Jurkat, Clone E6-1 (cell line): ENCODE data around the gene CST7.
"Not testable (repeated sequence)": the region's sequence is repeated elsewhere in the genome, so short reads cannot be mapped to it uniquely, and the experiment has no call there.

Experiments used
- DNase-seq: peaks from one replicate; pipeline ENCODE4 v3.0.0-alpha.2; 2011; ENCODE audit warnings: low read depth, low spot score
- H3K4me3 ChIP-seq: 2 replicates; pipeline ENCODE4 v1.5.1; 2011; ENCODE audit warnings: mild to moderate bottlenecking, low read length, control low read depth, moderate library complexity

Gene CST7

DNA sequence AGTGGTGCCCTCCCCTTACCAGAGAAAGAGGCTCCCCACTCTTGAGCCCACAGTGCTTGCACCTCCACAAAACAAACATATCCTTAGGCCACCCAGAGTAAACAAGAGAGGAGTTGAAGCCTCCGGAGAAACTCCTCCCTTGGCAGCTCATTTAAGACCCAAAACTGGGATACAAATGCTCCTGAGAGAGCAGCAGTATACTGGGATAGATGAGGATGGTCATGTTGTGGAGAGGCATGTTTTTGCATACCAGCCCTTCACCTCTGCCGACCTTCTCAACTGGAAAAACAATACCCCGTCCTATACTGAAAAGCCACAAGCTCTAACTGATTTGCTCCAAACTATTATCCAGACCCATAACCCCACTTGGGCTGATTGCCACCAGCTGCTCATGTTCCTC lies 28.4 kb upstream of the CST7 start:
- DNase-seq, H3K4me3 ChIP-seq: not testable (repeated sequence)

GRCh38 chr20:24929259-24929658 lies 19.8 kb upstream of the CST7 start:
- DNase-seq, H3K4me3 ChIP-seq: not testable (repeated sequence)

GRCh38 chr20:24929867-24930723 lies 19.0 kb upstream of the CST7 start:
- not testable (repeated sequence) for DNase-seq, H3K4me3 ChIP-seq

GRCh38 chr20:24930724-24931688 lies 18.1 kb upstream of the CST7 start:
- not testable (repeated sequence) for DNase-seq, H3K4me3 ChIP-seq

GRCh38 chr20:24931893-24932292 lies 17.2 kb upstream of the CST7 start:
- not testable (repeated sequence) for H3K4me3 ChIP-seq, DNase-seq

- no peak overlapping the region for H3K4me3 ChIP-seq
- DNase-seq = no peak
Observed at GRCh38 chr20:24933266-24933908, 15.7 kb upstream of the CST7 start.

GRCh38 chr20:24934101-24934661 lies 14.9 kb upstream of the CST7 start:
- H3K4me3 ChIP-seq = no peak overlapping the region
- peak; percentile 68 for DNase-seq

DNA sequence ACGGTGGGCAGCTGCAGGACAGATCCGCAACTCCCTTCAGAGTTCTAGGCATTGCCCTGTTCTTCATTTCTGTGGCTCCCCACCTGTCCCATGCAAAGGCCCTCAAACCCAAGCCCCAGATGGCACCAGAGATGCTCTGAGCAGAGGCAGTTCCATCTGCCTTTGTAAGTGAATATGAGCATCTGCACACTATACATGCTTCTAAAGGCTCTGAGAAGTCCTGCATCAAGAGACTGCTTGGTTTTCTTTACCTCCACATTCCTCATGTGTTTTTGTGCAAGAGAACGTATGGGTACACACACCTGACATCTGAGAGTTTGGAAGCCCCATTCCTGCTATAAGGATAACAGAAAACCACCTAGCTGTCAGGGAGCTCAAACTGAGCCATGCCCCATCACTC lies 14.4 kb upstream of the CST7 start:
- no peak for DNase-seq
- H3K4me3 ChIP-seq = no peak overlapping the region

DNA sequence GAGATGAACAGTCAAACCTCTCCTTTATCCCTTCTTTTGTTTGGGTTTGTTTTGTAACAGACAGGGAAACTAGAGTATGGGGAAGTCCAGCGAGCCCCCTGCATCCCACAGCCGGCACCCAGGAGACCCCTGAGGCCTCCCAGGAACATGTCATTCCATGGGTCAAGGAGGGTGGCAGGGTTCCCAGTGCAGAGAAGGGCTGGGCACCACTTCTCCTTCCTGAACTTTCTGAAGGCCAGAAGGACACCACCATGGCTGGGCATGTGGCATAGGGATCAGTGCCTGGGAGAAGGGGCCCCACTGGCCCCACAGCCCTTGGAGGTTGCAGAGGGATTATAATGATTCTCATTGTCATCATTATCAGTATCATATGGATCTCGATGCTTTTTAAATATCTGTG lies 13.9 kb upstream of the CST7 start:
- no peak for DNase-seq

DNA sequence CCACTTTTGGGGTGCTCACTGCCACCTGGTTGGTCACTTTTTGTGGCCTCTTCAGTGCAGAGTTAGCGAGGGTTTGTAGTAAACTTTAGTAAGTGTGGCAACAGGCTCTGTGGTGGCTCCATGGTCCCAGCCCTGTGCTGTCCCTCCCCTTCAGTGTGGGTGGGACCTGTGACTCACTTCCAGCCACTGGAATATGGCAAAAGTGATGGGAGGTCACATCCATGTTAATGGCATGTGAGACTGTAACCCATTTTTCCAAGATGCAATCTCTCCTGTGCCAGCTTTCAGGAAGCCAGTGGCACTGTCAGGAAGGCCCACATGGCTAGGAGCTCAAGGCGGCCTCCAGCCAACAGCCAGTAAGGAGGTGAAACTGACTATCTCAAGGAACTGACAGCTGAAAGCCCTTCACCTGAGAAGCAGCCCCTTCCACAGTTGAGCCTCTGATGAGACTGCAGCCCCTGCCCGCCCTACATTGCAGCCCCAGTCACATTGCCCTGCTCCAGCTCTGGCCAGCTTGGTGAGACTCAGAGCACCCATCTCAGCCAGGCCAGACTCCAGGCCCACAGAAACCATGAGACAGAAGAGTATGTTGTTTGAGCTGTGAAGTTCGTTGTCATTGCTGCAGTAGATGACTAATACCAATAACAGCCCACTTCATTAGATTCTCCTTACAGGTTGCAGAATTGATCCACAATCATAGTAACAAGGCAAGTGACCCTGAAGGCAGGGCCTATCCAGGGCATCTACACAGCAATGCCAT lies 13.1 kb upstream of the CST7 start:
- no peak for DNase-seq
- no peak overlapping the region for H3K4me3 ChIP-seq

More for the DNA sequence above, 13.9 kb upstream of the CST7 start:
- no peak overlapping the region for H3K4me3 ChIP-seq

- no peak overlapping the region for H3K4me3 ChIP-seq
- no peak for DNase-seq
Observed at GRCh38 chr20:24936526-24937407, 12.3 kb upstream of the CST7 start.

GRCh38 chr20:24937579-24937978 lies 11.5 kb upstream of the CST7 start:
- DNase-seq = no peak
- no peak overlapping the region for H3K4me3 ChIP-seq

- no peak overlapping the region for H3K4me3 ChIP-seq
- DNase-seq = no peak
Observed at GRCh38 chr20:24938498-24938897, 10.6 kb upstream of the CST7 start.

- H3K4me3 ChIP-seq = no peak overlapping the region
- DNase-seq = no peak
Observed at GRCh38 chr20:24939036-24939435, 10.0 kb upstream of the CST7 start.

- no peak for DNase-seq
- H3K4me3 ChIP-seq = no peak overlapping the region
Observed at GRCh38 chr20:24942679-24943078, 6.4 kb upstream of the CST7 start.

- no peak for DNase-seq
Observed at GRCh38 chr20:24943196-24943595, 5.9 kb upstream of the CST7 start.

GRCh38 chr20:24943731-24944130 lies 5.3 kb upstream of the CST7 start:
- DNase-seq = no peak
- H3K4me3 ChIP-seq = no peak overlapping the region

More at GRCh38 chr20:24943196-24943595, 5.9 kb upstream of the CST7 start:
- no peak overlapping the region for H3K4me3 ChIP-seq
